Measurements from ENCODE around the gene GANC.

GANC gene

GRCh38 chr15:42270551-42270950, 2.5 kb upstream of the GANC start:
- CTCF ChIA-PET: interaction anchor here (0.8 to 1.4 kb wide), 2 partner anchors 11 to 366 kb away, joined by 3 to 4 read pairs; no protein-coding TSS in a partner anchor
- no peak for DNase-seq (ENCODE audit: extremely low spot score)
- POLR2A ChIA-PET: no interaction called here
- TF ChIP-seq CTCF (IDR thresholded peaks at IDR 0.05; ENCODE audit: control extremely low read depth, extremely low read depth, low read depth, missing control alignments): no peak

- DNase-seq (ENCODE audit: extremely low spot score): no peak
- ChIA-PET CTCF (interaction anchor here (0.8 to 1.4 kb wide), 2 partner anchors 12 to 366 kb away, joined by 3 to 4 read pairs; no protein-coding TSS in a partner anchor), POLR2A (no interaction called here)
- TF ChIP-seq CTCF (IDR thresholded peaks at IDR 0.05; ENCODE audit: control extremely low read depth, extremely low read depth, low read depth, missing control alignments): no peak
Observed at GRCh38 chr15:42270996-42271395, 2.0 kb upstream of the GANC start.

GRCh38 chr15:42273900-42274701, 1.1 kb downstream of the GANC start:
- POLR2A ChIA-PET: interaction anchor here (0.5 to 1.0 kb wide), 2 partner anchors 13 to 76 kb away, joined by 5 to 12 read pairs; no protein-coding TSS in a partner anchor
- CTCF ChIA-PET: interaction anchor here (1.0 to 1.4 kb wide), 2 partner anchors 23 to 45 kb away, joined by 3 read pairs; no protein-coding TSS in a partner anchor
- peak; percentile 53 for DNase-seq (ENCODE audit: extremely low spot score)

GRCh38 chr15:42274702-42274989, 1.6 kb downstream of the GANC start:
- ChIA-PET CTCF (interaction anchor here (0.9 to 1.2 kb wide), 2 partner anchors 21 to 111 kb away, joined by 3 read pairs; no protein-coding TSS in a partner anchor), POLR2A (no interaction called here)
- no peak for DNase-seq (ENCODE audit: extremely low spot score)
- TF ChIP-seq CTCF (IDR thresholded peaks at IDR 0.05; ENCODE audit: control extremely low read depth, extremely low read depth, low read depth, missing control alignments): no peak

More at GRCh38 chr15:42273900-42274701, 1.1 kb downstream of the GANC start:
- TF ChIP-seq CTCF (IDR thresholded peaks at IDR 0.05; ENCODE audit: control extremely low read depth, extremely low read depth, low read depth, missing control alignments): no peak

GRCh38 chr15:42275780-42276391, 2.9 kb downstream of the GANC start:
- ChIA-PET POLR2A (no interaction called here), CTCF (interaction anchor here (1.0 to 1.5 kb wide), 4 partner anchors 11 to 42 kb away, joined by 3 to 4 read pairs (median 3); no protein-coding TSS in a partner anchor)
- no peak for TF ChIP-seq CTCF (IDR thresholded peaks at IDR 0.05; ENCODE audit: control extremely low read depth, extremely low read depth, low read depth, missing control alignments)
- DNase-seq (ENCODE audit: extremely low spot score): no peak

- no peak for DNase-seq (ENCODE audit: extremely low spot score)
- CTCF ChIA-PET: interaction anchor here (1.0 to 1.2 kb wide), 2 partner anchors 10 to 41 kb away, joined by 3 to 4 read pairs; no protein-coding TSS in a partner anchor
- no peak for TF ChIP-seq CTCF (IDR thresholded peaks at IDR 0.05; ENCODE audit: control extremely low read depth, extremely low read depth, low read depth, missing control alignments)
- POLR2A ChIA-PET: no interaction called here
Observed at GRCh38 chr15:42276762-42277161, 3.8 kb downstream of the GANC start.
